Measurements from ENCODE around the gene SYPL2. TPM values are rescaled to one million over a fixed set of nuclear protein-coding genes. Genes with fewer than 3 reads are reported as not detected.

Gene SYPL2
- total and polyA plus RNA-seq, 4 donors = 0.31 to 1.4 (median 1.0) TPM

DNA sequence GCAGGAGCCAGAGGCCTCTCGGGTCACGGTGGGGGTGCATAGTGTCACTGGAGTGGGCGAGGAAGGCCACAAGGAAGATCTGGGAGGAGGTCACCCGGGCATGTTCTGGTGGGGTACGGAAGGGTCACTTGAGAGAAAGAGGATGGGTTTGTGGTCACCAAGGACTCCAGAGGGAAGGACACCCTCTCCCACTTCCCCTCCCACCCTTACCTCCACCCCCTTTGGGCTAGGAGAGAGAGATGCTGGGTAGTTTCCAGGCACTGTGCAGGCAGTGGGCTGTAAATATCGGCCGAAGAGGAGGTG is 42.5 kb downstream of the SYPL2 start:
- no peak overlapping the region for H3K9ac ChIP-seq (ENCODE audit: insufficient read depth in 1 of 2, low read length in 2 of 2)
- 64 to 83% methylated on average over 7 of the region's 7 CpGs for WGBS, 2 donors

GRCh38 chr1:109509176-109510134 is 43.1 kb downstream of the SYPL2 start, which contains the start of gene AMIGO1:
Gene AMIGO1, minus strand, starts transcription at chr1:109509727. Its CDS starts 815 bp downstream, at chr1:109508912.
- H3K9ac ChIP-seq (ENCODE audit: insufficient read depth in 1 of 2, low read length in 2 of 2) = no peak within 1 kb of the TSS
- H3K36me3 ChIP-seq (ENCODE audit: control insufficient read depth in 4 of 4, insufficient read depth in 4 of 4, low read length in 4 of 4) = peaks cover 0 to 4% (median 0%) of the 10 kb centered on the region in 4 donors
- WGBS, 2 donors = 1 to 2% methylated on average over 54 to 100 of the region's 100 CpGs
- peaks cover 0 to 19% (median 10%) of the 10 kb centered on the region in 5 donors for H3K4me1 ChIP-seq (ENCODE audit: control insufficient read depth in 5 of 5, insufficient read depth in 5 of 5, low read length in 5 of 5)
- peak; percentile 83 for ATAC-seq (ENCODE audit: insufficient read depth, low FRiP score)
- H3K9me3 ChIP-seq (ENCODE audit: control insufficient read depth in 4 of 4, insufficient read depth in 3 of 4, low read length in 3 of 4) = no peaks in the 10 kb centered on the region
- H3K27ac ChIP-seq (ENCODE audit: low read depth in 1 of 2, low read length in 1 of 2) = peak within 1 kb of the TSS; percentile 28 to 43
- peak; percentile 80 to 91 (median 81) for DNase-seq
- H3K4me3 ChIP-seq = peak within 1 kb of the TSS; percentile 85
- TF ChIP-seq, protein P1, sequence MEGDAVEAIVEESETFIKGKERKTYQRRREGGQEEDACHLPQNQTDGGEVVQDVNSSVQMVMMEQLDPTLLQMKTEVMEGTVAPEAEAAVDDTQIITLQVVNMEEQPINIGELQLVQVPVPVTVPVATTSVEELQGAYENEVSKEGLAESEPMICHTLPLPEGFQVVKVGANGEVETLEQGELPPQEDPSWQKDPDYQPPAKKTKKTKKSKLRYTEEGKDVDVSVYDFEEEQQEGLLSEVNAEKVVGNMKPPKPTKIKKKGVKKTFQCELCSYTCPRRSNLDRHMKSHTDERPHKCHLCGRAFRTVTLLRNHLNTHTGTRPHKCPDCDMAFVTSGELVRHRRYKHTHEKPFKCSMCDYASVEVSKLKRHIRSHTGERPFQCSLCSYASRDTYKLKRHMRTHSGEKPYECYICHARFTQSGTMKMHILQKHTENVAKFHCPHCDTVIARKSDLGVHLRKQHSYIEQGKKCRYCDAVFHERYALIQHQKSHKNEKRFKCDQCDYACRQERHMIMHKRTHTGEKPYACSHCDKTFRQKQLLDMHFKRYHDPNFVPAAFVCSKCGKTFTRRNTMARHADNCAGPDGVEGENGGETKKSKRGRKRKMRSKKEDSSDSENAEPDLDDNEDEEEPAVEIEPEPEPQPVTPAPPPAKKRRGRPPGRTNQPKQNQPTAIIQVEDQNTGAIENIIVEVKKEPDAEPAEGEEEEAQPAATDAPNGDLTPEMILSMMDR (IDR thresholded peaks at IDR 0.05; ENCODE audit: control extremely low read depth, extremely low read depth) = no peak
- H3K27me3 ChIP-seq (ENCODE audit: control insufficient read depth in 3 of 3, insufficient read depth in 3 of 3, low read length in 2 of 3) = no peaks in the 10 kb centered on the region

More for the DNA sequence above, 42.5 kb downstream of the SYPL2 start:
- H3K27ac ChIP-seq (ENCODE audit: low read depth in 1 of 2, low read length in 1 of 2) = no peak overlapping the region
- peaks cover 0 to 4% (median 0%) of the 10 kb centered on the region in 4 donors for H3K36me3 ChIP-seq (ENCODE audit: control insufficient read depth in 4 of 4, insufficient read depth in 4 of 4, low read length in 4 of 4)
- H3K27me3 ChIP-seq (ENCODE audit: control insufficient read depth in 3 of 3, insufficient read depth in 3 of 3, low read length in 2 of 3) = no peaks in the 10 kb centered on the region
- no peaks in the 10 kb centered on the region for H3K9me3 ChIP-seq (ENCODE audit: control insufficient read depth in 4 of 4, insufficient read depth in 3 of 4, low read length in 3 of 4)
- H3K4me3 ChIP-seq = peak overlapping the region; percentile 85
- H3K4me1 ChIP-seq (ENCODE audit: control insufficient read depth in 5 of 5, insufficient read depth in 5 of 5, low read length in 5 of 5) = peaks cover 0 to 19% (median 10%) of the 10 kb centered on the region in 5 donors
- no peak for ATAC-seq (ENCODE audit: insufficient read depth, low FRiP score)
- DNase-seq = no peak
- TF ChIP-seq, protein P1 (IDR thresholded peaks at IDR 0.05; ENCODE audit: control extremely low read depth, extremely low read depth) = no peak

- peak in 1 of 3 donors; percentile 58 for DNase-seq
- no peak for ATAC-seq (ENCODE audit: insufficient read depth, low FRiP score)
- no peaks in the 10 kb centered on the region for H3K9me3 ChIP-seq (ENCODE audit: control insufficient read depth in 4 of 4, insufficient read depth in 3 of 4, low read length in 3 of 4)
These were observed 46.9 kb downstream of the SYPL2 start for GRCh38 chr1:109513110-109513710.

More at GRCh38 chr1:109513110-109513710, 46.9 kb downstream of the SYPL2 start:
- Histone ChIP-seq H3K4me1 (ENCODE audit: control insufficient read depth in 5 of 5, insufficient read depth in 5 of 5, low read length in 5 of 5) (peaks cover 0 to 15% (median 10%) of the 10 kb centered on the region in 5 donors), H3K9ac (ENCODE audit: insufficient read depth in 1 of 2, low read length in 2 of 2) (no peak overlapping the region), H3K27me3 (ENCODE audit: control insufficient read depth in 3 of 3, insufficient read depth in 3 of 3, low read length in 2 of 3) (no peaks in the 10 kb centered on the region), H3K4me3 (no peak overlapping the region), H3K36me3 (ENCODE audit: control insufficient read depth in 4 of 4, insufficient read depth in 4 of 4, low read length in 4 of 4) (no peaks in the 10 kb centered on the region), H3K27ac (ENCODE audit: low read depth in 1 of 2, low read length in 1 of 2) (no peak overlapping the region)
- 85 to 92% methylated on average over 2 of the region's 2 CpGs for WGBS, 2 donors
- TF ChIP-seq, protein P1 (IDR thresholded peaks at IDR 0.05; ENCODE audit: control extremely low read depth, extremely low read depth) = no peak
